Measurements from ENCODE around the gene PAX3. TPM values are rescaled to one million over a fixed set of nuclear protein-coding genes. Genes with fewer than 3 reads are reported as not detected.

Gene PAX3
- total RNA-seq, 3 donors from 2014 or later (not counting 1 experiment from before 2014, with no cell fraction given), result not detected

- intact Hi-C loops (cut with micrococcal nuclease), result no loop called here
- Histone ChIP-seq H3K4me3 (ENCODE audit: low read length) (no peak overlapping the region), H3K36me3 (ENCODE audit: control insufficient read depth, insufficient read depth, low read length) (no peaks in the 10 kb centered on the region), H3K4me1 (ENCODE audit: control insufficient read depth, insufficient read depth, low read length) (no peaks in the 10 kb centered on the region), H3K27ac (ENCODE audit: low read length) (no peak overlapping the region), H3K27me3 (ENCODE audit: control insufficient read depth, insufficient read depth, low read length) (no peaks in the 10 kb centered on the region), H3K9me3 (ENCODE audit: control insufficient read depth, insufficient read depth, low read length) (no peaks in the 10 kb centered on the region)
- no peak overlapping the region for H3K4me3 Mint-ChIP-seq
- H3K27ac Mint-ChIP-seq, result no peak overlapping the region
- peaks cover 9 to 10% of the 10 kb centered on the region in 2 donors for H3K9me3 Mint-ChIP-seq
- no peaks in the 10 kb centered on the region for H3K27me3 Mint-ChIP-seq (ENCODE audit: low read depth in 2 of 2)
- no peaks in the 10 kb centered on the region for H3K4me1 Mint-ChIP-seq
- no CpG with 5 or more reads among the region's 1 CpG for WGBS (ENCODE audit: insufficient coverage)
- ATAC-seq (no peak), DNase-seq (no peak)
- no peaks in the 10 kb centered on the region for H3K36me3 Mint-ChIP-seq
- TF ChIP-seq CTCF (IDR thresholded peaks at IDR 0.05), result no peak
Observed at GRCh38 chr2:222180619-222181018, 118.2 kb downstream of the PAX3 start.

- H3K27ac Mint-ChIP-seq, result no peak overlapping the region
- H3K4me3 Mint-ChIP-seq, result no peak overlapping the region
- no peak for DNase-seq
- no peak for ATAC-seq
- H3K27me3 Mint-ChIP-seq (ENCODE audit: low read depth in 2 of 2), result no peaks in the 10 kb centered on the region
- Histone ChIP-seq H3K4me1 (ENCODE audit: control insufficient read depth, insufficient read depth, low read length) (no peaks in the 10 kb centered on the region), H3K9me3 (ENCODE audit: control insufficient read depth, insufficient read depth, low read length) (no peaks in the 10 kb centered on the region), H3K27me3 (ENCODE audit: control insufficient read depth, insufficient read depth, low read length) (no peaks in the 10 kb centered on the region), H3K27ac (ENCODE audit: low read length) (no peak overlapping the region), H3K36me3 (ENCODE audit: control insufficient read depth, insufficient read depth, low read length) (no peaks in the 10 kb centered on the region), H3K4me3 (ENCODE audit: low read length) (no peak overlapping the region)
- TF ChIP-seq CTCF (IDR thresholded peaks at IDR 0.05), result no peak
- H3K36me3 Mint-ChIP-seq, result no peaks in the 10 kb centered on the region
- H3K4me1 Mint-ChIP-seq, result no peaks in the 10 kb centered on the region
- intact Hi-C loops (cut with micrococcal nuclease), result no loop called here
- H3K9me3 Mint-ChIP-seq, result peaks cover 7 to 9% of the 10 kb centered on the region in 2 donors
Observed at GRCh38 chr2:222179592-222179991, 119.2 kb downstream of the PAX3 start.

- no peak overlapping the region for H3K27ac Mint-ChIP-seq
- no peak for TF ChIP-seq CTCF (IDR thresholded peaks at IDR 0.05)
- Histone ChIP-seq H3K27me3 (ENCODE audit: control insufficient read depth, insufficient read depth, low read length) (no peaks in the 10 kb centered on the region), H3K4me1 (ENCODE audit: control insufficient read depth, insufficient read depth, low read length) (no peaks in the 10 kb centered on the region), H3K36me3 (ENCODE audit: control insufficient read depth, insufficient read depth, low read length) (no peaks in the 10 kb centered on the region), H3K27ac (ENCODE audit: low read length) (no peak overlapping the region), H3K4me3 (ENCODE audit: low read length) (no peak overlapping the region), H3K9me3 (ENCODE audit: control insufficient read depth, insufficient read depth, low read length) (no peaks in the 10 kb centered on the region)
- H3K36me3 Mint-ChIP-seq, result no peaks in the 10 kb centered on the region
- intact Hi-C loops (cut with micrococcal nuclease), result no loop called here
- H3K27me3 Mint-ChIP-seq (ENCODE audit: low read depth in 2 of 2), result no peaks in the 10 kb centered on the region
- no peak overlapping the region for H3K4me3 Mint-ChIP-seq
- DNase-seq, result no peak
- ATAC-seq, result no peak
- 84% methylated on average over 4 of the region's 4 CpGs for WGBS (ENCODE audit: insufficient coverage)
- peaks cover 5 to 6% of the 10 kb centered on the region in 2 donors for H3K9me3 Mint-ChIP-seq
- H3K4me1 Mint-ChIP-seq, result no peaks in the 10 kb centered on the region
Observed at GRCh38 chr2:222178450-222178849, 120.3 kb downstream of the PAX3 start.

GRCh38 chr2:222176890-222177289 lies 121.9 kb downstream of the PAX3 start:
- Mint-ChIP-seq H3K9me3 (peaks cover 5 to 6% of the 10 kb centered on the region in 2 donors), H3K4me1 (no peaks in the 10 kb centered on the region), H3K4me3 (no peak overlapping the region), H3K27ac (no peak overlapping the region), H3K27me3 (ENCODE audit: low read depth in 2 of 2) (no peaks in the 10 kb centered on the region), H3K36me3 (no peaks in the 10 kb centered on the region)
- TF ChIP-seq CTCF (IDR thresholded peaks at IDR 0.05), result no peak
- H3K9me3 ChIP-seq (ENCODE audit: control insufficient read depth, insufficient read depth, low read length), result no peaks in the 10 kb centered on the region
- H3K36me3 ChIP-seq (ENCODE audit: control insufficient read depth, insufficient read depth, low read length), result no peaks in the 10 kb centered on the region
- no peak overlapping the region for H3K27ac ChIP-seq (ENCODE audit: low read length)
- ATAC-seq, result no peak
- H3K4me3 ChIP-seq (ENCODE audit: low read length), result no peak overlapping the region
- H3K27me3 ChIP-seq (ENCODE audit: control insufficient read depth, insufficient read depth, low read length), result no peaks in the 10 kb centered on the region
- 42% methylated on average over 2 of the region's 3 CpGs for WGBS (ENCODE audit: insufficient coverage)
- H3K4me1 ChIP-seq (ENCODE audit: control insufficient read depth, insufficient read depth, low read length), result no peaks in the 10 kb centered on the region
- DNase-seq, result no peak
- intact Hi-C loops (cut with micrococcal nuclease), result no loop called here
